ENCODE data around the gene ANKRD9.

Gene ANKRD9

GRCh38 chr14:102481371-102481770, 28.2 kb downstream of the ANKRD9 start:
- no peak for TF ChIP-seq CTCF (IDR thresholded peaks at IDR 0.05; ENCODE audit: low read depth, low read length)
- no peak for DNase-seq (ENCODE audit: low read depth in 2 of 2)
- H3K4me3 ChIP-seq (replicated peaks in 1 of 2; ENCODE audit: low read depth in 2 of 2, low read length in 2 of 2): no peak overlapping the region

GRCh38 chr14:102479777-102480176, 29.8 kb downstream of the ANKRD9 start:
- no peak for DNase-seq (ENCODE audit: low read depth in 2 of 2)
- no peak overlapping the region for H3K4me3 ChIP-seq (replicated peaks in 1 of 2; ENCODE audit: low read depth in 2 of 2, low read length in 2 of 2)
- no peak for TF ChIP-seq CTCF (IDR thresholded peaks at IDR 0.05; ENCODE audit: low read depth, low read length)

GRCh38 chr14:102479107-102479506, 30.5 kb downstream of the ANKRD9 start:
- no peak overlapping the region for H3K4me3 ChIP-seq (replicated peaks in 1 of 2; ENCODE audit: low read depth in 2 of 2, low read length in 2 of 2)
- DNase-seq (ENCODE audit: low read depth in 2 of 2): no peak
- no peak for TF ChIP-seq CTCF (IDR thresholded peaks at IDR 0.05; ENCODE audit: low read depth, low read length)

- DNase-seq (ENCODE audit: low read depth in 2 of 2): peak in 1 of 2 donors; percentile 72
- no peak for TF ChIP-seq CTCF (IDR thresholded peaks at IDR 0.05; ENCODE audit: low read depth, low read length)
- H3K4me3 ChIP-seq (replicated peaks in 1 of 2; ENCODE audit: low read depth in 2 of 2, low read length in 2 of 2): no peak overlapping the region
These were observed 34.6 kb downstream of the ANKRD9 start for GRCh38 chr14:102474934-102475333.

- no peak overlapping the region for H3K4me3 ChIP-seq (replicated peaks in 1 of 2; ENCODE audit: low read depth in 2 of 2, low read length in 2 of 2)
- DNase-seq (ENCODE audit: low read depth in 2 of 2): no peak
- no peak for TF ChIP-seq CTCF (IDR thresholded peaks at IDR 0.05; ENCODE audit: low read depth, low read length)
These were observed 36.0 kb downstream of the ANKRD9 start for GRCh38 chr14:102473559-102473958.

- DNase-seq (ENCODE audit: low read depth in 2 of 2): no peak
- no peak for TF ChIP-seq CTCF (IDR thresholded peaks at IDR 0.05; ENCODE audit: low read depth, low read length)
- H3K4me3 ChIP-seq (replicated peaks in 1 of 2; ENCODE audit: low read depth in 2 of 2, low read length in 2 of 2): no peak overlapping the region
These were observed 36.8 kb downstream of the ANKRD9 start for GRCh38 chr14:102472791-102473150.
